Measurements from ENCODE around the gene TENM4.

TENM4 gene

DNA sequence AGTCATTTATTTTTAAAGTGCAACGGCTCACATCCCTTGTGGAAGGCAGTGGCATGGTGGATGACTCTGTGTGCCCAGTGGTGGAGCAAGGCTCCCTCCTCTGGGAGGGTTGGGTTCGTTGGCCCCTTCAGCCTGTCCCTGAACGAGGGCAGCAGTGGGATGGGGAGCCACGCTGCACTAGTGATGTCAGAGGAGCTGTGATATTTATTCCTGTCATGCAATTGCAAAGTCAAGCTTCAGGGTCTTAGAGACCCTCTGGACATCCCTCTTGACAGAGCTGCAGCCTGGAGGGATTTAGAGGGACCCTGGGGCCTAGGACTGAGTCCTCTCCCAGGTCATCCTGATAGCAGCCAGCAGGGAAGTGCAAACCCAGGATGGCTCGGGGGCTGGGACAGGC is 788.0 kb downstream of the TENM4 start:
- Histone ChIP-seq H3K9me2 (replicated peaks; ENCODE audit: control insufficient read depth, low read length) (no peaks in the 10 kb centered on the region), H3K27ac (ENCODE audit: low read depth, low read length) (no peak overlapping the region), H3K27me3 (ENCODE audit: control insufficient read depth, low read length) (no peaks in the 10 kb centered on the region; the same call in 1 of the 2 replicates), H3K4me3 (ENCODE audit: low read length) (no peak overlapping the region), H3F3A (ENCODE audit: control insufficient read depth, insufficient read depth) (no peaks in the 10 kb centered on the region), H3K79me2 (ENCODE audit: control insufficient read depth, low read length) (no peaks in the 10 kb centered on the region), H3K4me2 (ENCODE audit: low read length) (no peak overlapping the region), H3K36me3 (ENCODE audit: control insufficient read depth, low read length) (no peaks in the 10 kb centered on the region), H4K20me1 (ENCODE audit: control insufficient read depth, insufficient read depth, low read depth, low read length) (no peaks in the 10 kb centered on the region), H3K4me1 (ENCODE audit: control insufficient read depth, low read length) (no peaks in the 10 kb centered on the region), H3K9me3 (ENCODE audit: control insufficient read depth, insufficient read depth, low read length) (no peaks in the 10 kb centered on the region)
- no peak for TF ChIP-seq EZH2phosphoT487 (IDR thresholded peaks at IDR 0.05; ENCODE audit: borderline replicate concordance, low read length)
- TF ChIP-seq, protein P1, sequence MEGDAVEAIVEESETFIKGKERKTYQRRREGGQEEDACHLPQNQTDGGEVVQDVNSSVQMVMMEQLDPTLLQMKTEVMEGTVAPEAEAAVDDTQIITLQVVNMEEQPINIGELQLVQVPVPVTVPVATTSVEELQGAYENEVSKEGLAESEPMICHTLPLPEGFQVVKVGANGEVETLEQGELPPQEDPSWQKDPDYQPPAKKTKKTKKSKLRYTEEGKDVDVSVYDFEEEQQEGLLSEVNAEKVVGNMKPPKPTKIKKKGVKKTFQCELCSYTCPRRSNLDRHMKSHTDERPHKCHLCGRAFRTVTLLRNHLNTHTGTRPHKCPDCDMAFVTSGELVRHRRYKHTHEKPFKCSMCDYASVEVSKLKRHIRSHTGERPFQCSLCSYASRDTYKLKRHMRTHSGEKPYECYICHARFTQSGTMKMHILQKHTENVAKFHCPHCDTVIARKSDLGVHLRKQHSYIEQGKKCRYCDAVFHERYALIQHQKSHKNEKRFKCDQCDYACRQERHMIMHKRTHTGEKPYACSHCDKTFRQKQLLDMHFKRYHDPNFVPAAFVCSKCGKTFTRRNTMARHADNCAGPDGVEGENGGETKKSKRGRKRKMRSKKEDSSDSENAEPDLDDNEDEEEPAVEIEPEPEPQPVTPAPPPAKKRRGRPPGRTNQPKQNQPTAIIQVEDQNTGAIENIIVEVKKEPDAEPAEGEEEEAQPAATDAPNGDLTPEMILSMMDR (IDR thresholded peaks at IDR 0.05; ENCODE audit: low read depth, low read length, poor library complexity, severe bottlenecking): no peak

DNA sequence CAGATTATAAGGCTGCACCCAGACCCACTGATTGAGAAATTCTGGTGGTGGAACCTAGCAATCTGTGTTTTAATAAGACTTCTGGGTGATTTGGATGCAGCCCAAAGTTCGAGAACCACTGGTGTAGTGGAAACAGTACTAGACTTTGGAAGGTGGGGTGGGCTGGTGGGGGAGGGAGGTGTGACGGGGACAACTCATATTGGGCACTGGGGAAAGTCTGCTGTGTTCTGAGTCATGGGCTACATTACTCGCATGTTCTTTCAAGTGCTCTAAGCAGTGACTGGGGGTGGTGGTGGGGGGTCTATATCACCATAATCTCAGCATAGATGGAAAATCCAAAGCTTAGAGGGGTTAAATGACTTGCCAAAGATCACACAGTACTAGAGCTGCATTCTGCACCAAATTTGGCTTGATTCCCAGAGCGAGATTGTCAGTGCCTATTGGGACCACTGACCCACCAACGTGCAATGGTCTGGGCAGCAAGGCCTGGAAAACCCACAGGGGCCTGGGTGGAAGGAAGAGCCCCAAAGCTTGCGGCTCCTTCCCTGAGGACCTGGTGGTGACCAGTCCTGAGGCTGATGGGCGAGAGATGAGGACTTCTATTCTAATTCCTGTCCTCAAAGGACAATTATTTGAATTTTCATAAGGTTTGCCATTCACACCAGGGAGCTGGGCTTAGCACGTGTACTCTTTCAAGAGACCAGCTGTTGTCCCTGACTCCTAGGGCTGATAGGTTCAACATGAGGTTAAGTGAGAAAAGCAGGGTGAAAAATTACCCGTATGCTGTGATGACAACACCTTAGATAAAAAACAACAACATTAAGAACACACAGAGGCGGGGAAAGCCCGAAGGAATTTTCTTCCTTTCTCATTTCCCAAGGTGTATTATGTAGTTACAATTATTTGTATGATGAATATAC is 788.6 kb downstream of the TENM4 start:
- Histone ChIP-seq H3K9me2 (replicated peaks; ENCODE audit: control insufficient read depth, low read length) (no peaks in the 10 kb centered on the region), H3K4me3 (ENCODE audit: low read length) (no peak overlapping the region), H3K4me1 (ENCODE audit: control insufficient read depth, low read length) (no peaks in the 10 kb centered on the region), H3F3A (ENCODE audit: control insufficient read depth, insufficient read depth) (no peaks in the 10 kb centered on the region), H4K20me1 (ENCODE audit: control insufficient read depth, insufficient read depth, low read depth, low read length) (no peaks in the 10 kb centered on the region), H3K27me3 (ENCODE audit: control insufficient read depth, low read length) (no peaks in the 10 kb centered on the region; the same call in 1 of the 2 replicates), H3K4me2 (ENCODE audit: low read length) (no peak overlapping the region), H3K79me2 (ENCODE audit: control insufficient read depth, low read length) (no peaks in the 10 kb centered on the region), H3K27ac (ENCODE audit: low read depth, low read length) (no peak overlapping the region), H3K36me3 (ENCODE audit: control insufficient read depth, low read length) (no peaks in the 10 kb centered on the region), H3K9me3 (ENCODE audit: control insufficient read depth, insufficient read depth, low read length) (no peaks in the 10 kb centered on the region)
- TF ChIP-seq EZH2phosphoT487 (IDR thresholded peaks at IDR 0.05; ENCODE audit: borderline replicate concordance, low read length): no peak
- TF ChIP-seq, protein P1 (IDR thresholded peaks at IDR 0.05; ENCODE audit: low read depth, low read length, poor library complexity, severe bottlenecking): no peak

DNA sequence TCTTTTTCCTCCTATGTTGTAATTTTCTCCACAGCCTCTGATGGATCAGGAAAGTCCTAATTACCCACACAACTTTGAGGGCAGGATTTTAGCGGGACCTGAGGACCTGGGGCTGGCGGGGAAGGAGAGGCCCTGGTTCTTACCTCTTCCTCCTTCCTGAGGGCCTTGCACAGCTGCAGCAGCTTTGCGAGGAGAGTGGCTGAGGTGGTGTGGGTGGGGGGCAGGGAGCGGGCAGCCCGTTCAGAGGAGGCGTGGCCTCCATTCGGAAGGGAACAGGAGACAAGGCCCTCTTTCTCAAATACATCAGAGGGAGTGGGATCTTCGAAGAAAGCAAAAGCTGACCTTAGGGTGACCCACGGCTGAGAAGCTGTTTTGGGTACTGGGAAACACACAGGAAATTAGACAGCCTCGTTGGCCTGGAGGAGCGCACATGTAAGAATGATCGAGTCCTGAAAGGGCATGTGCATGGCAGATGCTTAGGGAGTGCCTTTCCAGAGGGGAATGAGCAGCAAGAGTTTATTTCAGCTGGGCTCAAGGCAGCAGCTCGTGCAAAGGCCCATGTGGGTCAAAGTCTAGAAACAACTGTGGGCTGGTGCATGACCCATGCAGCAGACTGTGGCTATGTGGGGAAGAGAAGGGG is 789.6 kb downstream of the TENM4 start:
- H3K36me3 ChIP-seq (ENCODE audit: control insufficient read depth, low read length): no peaks in the 10 kb centered on the region
- no peak overlapping the region for H3K4me2 ChIP-seq (ENCODE audit: low read length)
- no peaks in the 10 kb centered on the region for H3F3A ChIP-seq (ENCODE audit: control insufficient read depth, insufficient read depth)
- H3K27ac ChIP-seq (ENCODE audit: low read depth, low read length): no peak overlapping the region
- H3K4me1 ChIP-seq (ENCODE audit: control insufficient read depth, low read length): no peaks in the 10 kb centered on the region
- no peak overlapping the region for H3K4me3 ChIP-seq (ENCODE audit: low read length)
- no peak for TF ChIP-seq EZH2phosphoT487 (IDR thresholded peaks at IDR 0.05; ENCODE audit: borderline replicate concordance, low read length)
- TF ChIP-seq, protein P1 (IDR thresholded peaks at IDR 0.05; ENCODE audit: low read depth, low read length, poor library complexity, severe bottlenecking): no peak
- H3K9me3 ChIP-seq (ENCODE audit: control insufficient read depth, insufficient read depth, low read length): no peaks in the 10 kb centered on the region
- H3K79me2 ChIP-seq (ENCODE audit: control insufficient read depth, low read length): no peaks in the 10 kb centered on the region
- H3K27me3 ChIP-seq (ENCODE audit: control insufficient read depth, low read length): no peaks in the 10 kb centered on the region; the same call in 1 of the 2 replicates
- H3K9me2 ChIP-seq (replicated peaks; ENCODE audit: control insufficient read depth, low read length): no peaks in the 10 kb centered on the region
- H4K20me1 ChIP-seq (ENCODE audit: control insufficient read depth, insufficient read depth, low read depth, low read length): no peaks in the 10 kb centered on the region

Measured in DOHH2 (cell line).